PC-9 (cell line): ENCODE results near the gene RAB5B. TPM values are rescaled to one million over a fixed set of nuclear protein-coding genes. Genes with fewer than 3 reads are reported as not detected.

Experiments used
- BruUV-seq: library from RNA; stranded (reverse); fragments of 400-500 nt; replicated peaks from 2 replicates; lab custom pipeline; 2021; lab: Mats Ljungman, UMichigan
- CTCF ChIA-PET: fragments of 300-600 bp; sonication (Branson Sonifier 250); formaldehyde crosslinking; loops from one replicate; lab custom pipeline; 2022; ENCODE audit warnings: antibody characterized with exemption; lab: Charles Lee
- POLR2A ChIA-PET: fragments of 300-600 bp; sonication (Branson Sonifier 250); formaldehyde crosslinking; loops from one replicate; lab custom pipeline; 2022; ENCODE audit warnings: antibody characterized with exemption; ENCODE audit not compliant: unreplicated experiment; lab: Charles Lee
- DNase-seq, 2 experiments: peaks; one replicate each; pipeline versions ENCODE4 v3.0.0 to v3.0.0-alpha.2; 2015 to 2022; ENCODE audit warnings: mixed read lengths in 1 of 2
- H2AFZ ChIP-seq: fragments of 200-600 bp; sonication (generic); 2 replicates; pipeline ENCODE4 v1.8.1; 2017; ENCODE audit warnings: antibody characterized with exemption
- H3F3A ChIP-seq: fragments of 200-600 bp; sonication (generic); 2 replicates; pipeline ENCODE4 v1.8.1; 2017; ENCODE audit warnings: antibody characterized with exemption, mild to moderate bottlenecking, low read depth; ENCODE audit not compliant: insufficient read depth
- H3K27ac ChIP-seq: fragments of 200-600 bp; sonication (generic); 2 replicates; pipeline ENCODE4 v1.6.1; 2016; ENCODE audit warnings: mixed run types
- H3K27me3 ChIP-seq: fragments of 200-600 bp; sonication (generic); 2 replicates; pipeline ENCODE4 v1.6.1; 2016; ENCODE audit warnings: low read depth, mixed run types; ENCODE audit not compliant: insufficient read depth
- H3K36me3 ChIP-seq: fragments of 200-600 bp; sonication (generic); 2 replicates; pipeline ENCODE4 v1.6.1; 2016; ENCODE audit warnings: low read depth, mixed run types
- H3K4me1 ChIP-seq: fragments of 200-600 bp; sonication (generic); replicated peaks from 2 replicates; pipeline ENCODE4 v1.6.1; 2016; ENCODE audit warnings: mixed run types; ENCODE audit not compliant: insufficient read depth
- H3K4me2 ChIP-seq: fragments of 200-600 bp; sonication (generic); 2 replicates; pipeline ENCODE4 v1.6.1; 2017; ENCODE audit warnings: mixed run types
- H3K4me3 ChIP-seq: fragments of 200-600 bp; sonication (generic); 2 replicates; pipeline ENCODE4 v1.6.1; 2016; ENCODE audit warnings: mixed run types
- H3K79me2 ChIP-seq: fragments of 200-600 bp; sonication (generic); 2 replicates; pipeline ENCODE4 v1.6.1; 2017; ENCODE audit warnings: low read depth, mixed run types
- H3K9me2 ChIP-seq: fragments of 200-600 bp; sonication (generic); 2 replicates; pipeline ENCODE4 v1.8.1; 2017; ENCODE audit warnings: mild to moderate bottlenecking; ENCODE audit not compliant: insufficient read depth
- H3K9me3 ChIP-seq: fragments of 200-600 bp; sonication (generic); 2 replicates; pipeline ENCODE4 v1.8.1; 2016; ENCODE audit warnings: low read depth; ENCODE audit not compliant: insufficient read depth
- H4K20me1 ChIP-seq: fragments of 200-600 bp; sonication (generic); 2 replicates; pipeline ENCODE4 v1.8.1; 2017; ENCODE audit not compliant: insufficient read depth
- EZH2 ChIP-seq: fragments of 200-600 bp; sonication (generic); IDR thresholded peaks from 2 replicates; pipeline ENCODE4 v1.8.0; 2017; ENCODE audit warnings: antibody characterized with exemption, low read depth
- intact Hi-C: fragments of 100-400 bp; cut with micrococcal nuclease; formaldehyde crosslinking; loops from one replicate; pipeline ENCODE4 v1.10.0; 2022; ENCODE audit not compliant: unreplicated experiment
- total RNA-seq: library from RNA; stranded (reverse); gene quantifications from 2 replicates; pipeline ENCODE4 v1.2.3, GENCODE V29; 2021
- TF ChIP-seq, protein P1 (sequence below): fragments of 200-600 bp; sonication (generic); conservative IDR thresholded peaks from 2 replicates; pipeline ENCODE4 v1.6.1; 2017; ENCODE audit warnings: mixed run types, antibody characterized with exemption, mild to moderate bottlenecking, moderate library complexity

RAB5B gene
- total RNA-seq, 1 experiment from 2014 or later, result 122 TPM

- ChIA-PET CTCF (interaction anchor here (0.6 to 0.7 kb wide), 3 partner anchors 20 to 77 kb away, joined by 3 to 6 read pairs (median 6); no protein-coding TSS in a partner anchor), POLR2A (no interaction called here)
- peaks cover 4% of the 10 kb centered on the region; the same call in 1 of the 2 replicates for H4K20me1 ChIP-seq
- no peak for DNase-seq
- no peak overlapping the region for H3K27ac ChIP-seq
- H3F3A ChIP-seq, result peaks cover 19% of the 10 kb centered on the region
- H3K9me3 ChIP-seq, result no peaks in the 10 kb centered on the region
- peaks cover 7% of the 10 kb centered on the region for H3K36me3 ChIP-seq
- no TSS peak for BruUV-seq
- no peaks in the 10 kb centered on the region for H3K27me3 ChIP-seq
- peaks cover 20% of the 10 kb centered on the region for H3K4me1 ChIP-seq
- H3K79me2 ChIP-seq, result peaks cover 13% of the 10 kb centered on the region
- H3K4me3 ChIP-seq, result no peak overlapping the region
- TF ChIP-seq, protein P1, sequence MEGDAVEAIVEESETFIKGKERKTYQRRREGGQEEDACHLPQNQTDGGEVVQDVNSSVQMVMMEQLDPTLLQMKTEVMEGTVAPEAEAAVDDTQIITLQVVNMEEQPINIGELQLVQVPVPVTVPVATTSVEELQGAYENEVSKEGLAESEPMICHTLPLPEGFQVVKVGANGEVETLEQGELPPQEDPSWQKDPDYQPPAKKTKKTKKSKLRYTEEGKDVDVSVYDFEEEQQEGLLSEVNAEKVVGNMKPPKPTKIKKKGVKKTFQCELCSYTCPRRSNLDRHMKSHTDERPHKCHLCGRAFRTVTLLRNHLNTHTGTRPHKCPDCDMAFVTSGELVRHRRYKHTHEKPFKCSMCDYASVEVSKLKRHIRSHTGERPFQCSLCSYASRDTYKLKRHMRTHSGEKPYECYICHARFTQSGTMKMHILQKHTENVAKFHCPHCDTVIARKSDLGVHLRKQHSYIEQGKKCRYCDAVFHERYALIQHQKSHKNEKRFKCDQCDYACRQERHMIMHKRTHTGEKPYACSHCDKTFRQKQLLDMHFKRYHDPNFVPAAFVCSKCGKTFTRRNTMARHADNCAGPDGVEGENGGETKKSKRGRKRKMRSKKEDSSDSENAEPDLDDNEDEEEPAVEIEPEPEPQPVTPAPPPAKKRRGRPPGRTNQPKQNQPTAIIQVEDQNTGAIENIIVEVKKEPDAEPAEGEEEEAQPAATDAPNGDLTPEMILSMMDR, result no peak
- no peak for TF ChIP-seq EZH2
- no peaks in the 10 kb centered on the region for H3K9me2 ChIP-seq
- no peak overlapping the region for H2AFZ ChIP-seq
- H3K4me2 ChIP-seq, result no peak overlapping the region
- intact Hi-C loops, result no loop called here
Measured at GRCh38 chr12:56038022-56038655, 64.3 kb downstream of the RAB5B start.

GRCh38 chr12:56040151-56040550 lies 66.3 kb downstream of the RAB5B start:
- BruUV-seq, result no TSS peak
- Histone ChIP-seq H3K4me3 (no peak overlapping the region), H3K4me1 (peaks cover 24% of the 10 kb centered on the region), H3K27me3 (no peaks in the 10 kb centered on the region), H3F3A (peaks cover 37% of the 10 kb centered on the region), H2AFZ (no peak overlapping the region; the same call in 1 of the 2 replicates), H3K9me3 (no peaks in the 10 kb centered on the region), H3K79me2 (peaks cover 26% of the 10 kb centered on the region), H3K9me2 (no peaks in the 10 kb centered on the region), H3K27ac (no peak overlapping the region), H3K4me2 (peak overlapping the region; percentile 87; the same call in 1 of the 2 replicates), H4K20me1 (peaks cover 13% of the 10 kb centered on the region; the same call in 1 of the 2 replicates), H3K36me3 (peaks cover 25% of the 10 kb centered on the region)
- TF ChIP-seq, protein P1, result no peak
- no peak for TF ChIP-seq EZH2
- POLR2A ChIA-PET, result no interaction called here
- intact Hi-C loops, result loop anchor here (2.0 to 10.0 kb wide), 6 partner anchors 77 to 223 kb away; partner anchors contain the start of genes NABP2, ORMDL2, PYM1 and RNF41
- CTCF ChIA-PET, result interaction anchor here (0.6 to 1.3 kb wide), 5 partner anchors 11 to 371 kb away, joined by 3 to 20 read pairs (median 4); partner anchors contain the start of genes ORMDL2 and SARNP
- DNase-seq, result no peak

DNA sequence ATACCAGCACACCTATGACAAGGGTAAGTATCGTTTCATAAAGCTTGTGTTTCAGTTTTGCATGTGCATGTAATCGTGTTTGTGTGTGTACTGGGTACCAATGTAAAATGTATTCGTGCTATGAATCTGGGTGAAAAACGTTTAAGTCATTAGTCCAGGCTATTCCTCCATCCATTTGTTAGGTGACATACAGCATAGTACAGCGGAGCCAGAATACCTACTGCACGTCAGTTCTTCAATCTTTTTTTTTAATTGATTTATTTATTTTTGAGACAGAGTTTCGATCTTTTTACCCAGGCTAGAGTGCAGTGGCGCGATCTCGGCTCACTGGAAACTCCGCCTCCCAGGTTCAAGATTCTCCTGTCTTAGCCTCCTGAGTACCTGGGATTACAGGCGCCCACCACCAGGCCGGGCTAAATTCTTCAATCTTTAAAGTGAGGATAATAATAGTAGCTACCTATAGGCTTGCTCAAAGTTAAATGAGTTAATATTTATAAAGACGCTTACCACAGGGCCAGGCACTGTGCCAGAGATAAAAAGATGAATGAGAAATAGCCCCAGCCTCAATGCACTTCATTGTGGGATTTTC lies 67.2 kb downstream of the RAB5B start:
- H3F3A ChIP-seq, result peaks cover 46% of the 10 kb centered on the region
- no peaks in the 10 kb centered on the region for H3K9me3 ChIP-seq
- peaks cover 25% of the 10 kb centered on the region for H3K36me3 ChIP-seq
- POLR2A ChIA-PET, result interaction anchor here (0.7 kb wide), 2 partner anchors 67 to 118 kb away, joined by 4 read pairs; partner anchors contain the start of gene RAB5B
- peaks cover 24% of the 10 kb centered on the region for H3K4me1 ChIP-seq
- no peak for TF ChIP-seq EZH2
- TF ChIP-seq, protein P1, result no peak
- H2AFZ ChIP-seq, result peak overlapping the region; percentile 86
- intact Hi-C loops, result loop anchor here (1.0 to 10.0 kb wide), 8 partner anchors 44 to 303 kb away; partner anchors contain the start of genes NABP2, ORMDL2, PYM1 and RNF41
- peak overlapping the region; percentile 55 for H3K4me3 ChIP-seq
- peaks cover 26% of the 10 kb centered on the region for H3K79me2 ChIP-seq
- DNase-seq, result no peak
- H3K27me3 ChIP-seq, result no peaks in the 10 kb centered on the region
- CTCF ChIA-PET, result interaction anchor here (0.6 to 1.3 kb wide), 4 partner anchors 12 to 370 kb away, joined by 3 to 20 read pairs (median 5); partner anchors contain the start of genes ORMDL2, RAB5B and SARNP
- peaks cover 13% of the 10 kb centered on the region; the same call in 1 of the 2 replicates for H4K20me1 ChIP-seq
- no peaks in the 10 kb centered on the region for H3K9me2 ChIP-seq
- H3K4me2 ChIP-seq, result peak overlapping the region; percentile 87
- peak overlapping the region; percentile 67 for H3K27ac ChIP-seq
- TSS peak; percentile 94 for BruUV-seq
